T-helper 2 cell (primary cell): Measurements from ENCODE around the gene NCKAP1.
"Not testable (repeated sequence)": the region's sequence is repeated elsewhere in the genome, so short reads cannot be mapped to it uniquely, and the experiment has no call there.

Source experiments
- DNase-seq, 5 experiments: peaks; one replicate each; pipeline versions ENCODE4 v3.0.0 to v3.0.0-alpha.2; 2012 to 2022

NCKAP1 gene

GRCh38 chr2:183035954-183036669 is 2.1 kb downstream of the NCKAP1 start:
- DNase-seq, result peak in 2 of 5 experiments; percentile 34 to 52

- DNase-seq, result no peak
These were observed 2.8 kb downstream of the NCKAP1 start for GRCh38 chr2:183035298-183035953.

GRCh38 chr2:183034806-183035205 is 3.5 kb downstream of the NCKAP1 start:
- no peak for DNase-seq

DNA sequence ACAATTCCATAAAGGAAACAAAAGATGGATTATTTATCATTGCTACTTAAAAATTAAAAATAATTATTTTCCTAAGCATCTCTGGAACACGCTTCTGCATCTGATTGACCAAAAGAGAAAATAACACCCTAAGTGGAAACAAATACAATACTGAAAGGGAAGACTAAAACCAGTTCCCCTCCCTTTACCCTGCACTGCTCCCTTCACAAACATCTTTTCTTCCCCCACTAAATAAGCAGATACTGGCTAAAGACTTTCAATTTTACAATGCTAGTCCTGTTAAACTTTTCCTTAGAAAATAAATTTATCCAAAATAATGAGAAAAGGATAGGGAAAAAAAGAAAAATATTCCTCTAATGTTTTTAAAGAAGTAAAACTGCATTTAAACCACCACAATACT is 4.3 kb downstream of the NCKAP1 start:
- no peak for DNase-seq

DNA sequence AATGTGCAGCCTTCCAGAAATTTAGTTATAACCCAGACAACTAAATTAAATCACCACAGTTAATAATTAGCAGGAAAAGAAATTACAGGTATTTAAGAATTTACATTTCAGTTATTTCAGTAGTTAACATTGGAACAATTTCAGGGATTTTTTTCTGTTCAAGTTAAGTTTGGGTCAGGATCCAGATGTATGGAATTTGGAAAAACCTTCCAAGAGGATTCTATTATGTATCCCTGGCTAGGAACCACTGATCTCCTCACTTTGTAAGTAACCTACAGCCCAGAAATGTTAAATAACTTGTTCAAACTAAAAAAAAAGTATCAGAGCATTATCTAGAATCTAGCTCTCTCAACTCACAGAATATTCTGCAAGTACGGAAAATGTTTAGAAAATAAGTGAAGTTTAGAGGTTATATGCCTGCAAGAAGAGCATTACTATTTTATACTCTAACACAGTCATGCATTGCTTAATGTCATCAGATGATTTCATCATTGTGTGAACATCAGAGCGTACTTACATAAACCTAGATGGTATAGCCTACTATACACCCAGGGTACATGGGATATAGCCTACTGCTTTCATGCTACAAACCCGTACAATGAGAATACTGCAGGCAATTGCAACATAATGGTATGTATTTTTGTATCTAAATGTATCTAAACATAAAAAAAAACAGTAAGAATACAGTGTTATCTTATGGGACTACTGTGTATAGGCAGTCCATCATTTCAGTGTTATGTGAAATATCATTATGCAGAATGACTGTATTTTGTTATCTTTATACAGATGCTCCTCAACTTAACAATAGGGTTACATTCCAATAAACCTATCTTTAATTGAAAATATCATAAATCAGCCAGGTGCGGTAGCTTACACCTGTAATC is 6.1 kb downstream of the NCKAP1 start:
- DNase-seq, result no peak

DNA sequence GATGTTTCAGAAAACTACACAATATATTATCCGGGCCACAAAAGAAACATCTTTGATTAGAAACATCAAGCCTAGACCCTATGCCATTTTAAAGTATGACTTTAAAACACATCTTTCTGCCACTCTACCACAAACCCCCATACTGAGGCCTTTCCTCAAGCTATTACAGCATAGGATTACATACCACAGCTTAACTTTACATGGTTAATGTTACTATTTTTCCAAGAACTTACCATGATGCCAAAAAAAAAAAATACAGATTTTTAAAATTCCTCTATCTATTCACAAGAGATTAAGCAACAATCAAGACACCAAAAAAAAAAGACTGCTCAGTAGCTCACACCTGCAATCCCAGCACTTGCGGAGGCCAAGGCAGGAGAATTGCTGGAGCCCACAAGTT is 9.0 kb downstream of the NCKAP1 start:
- DNase-seq, result no peak

- no peak for DNase-seq
These were observed 10.1 kb downstream of the NCKAP1 start for GRCh38 chr2:183028108-183028507.

DNA sequence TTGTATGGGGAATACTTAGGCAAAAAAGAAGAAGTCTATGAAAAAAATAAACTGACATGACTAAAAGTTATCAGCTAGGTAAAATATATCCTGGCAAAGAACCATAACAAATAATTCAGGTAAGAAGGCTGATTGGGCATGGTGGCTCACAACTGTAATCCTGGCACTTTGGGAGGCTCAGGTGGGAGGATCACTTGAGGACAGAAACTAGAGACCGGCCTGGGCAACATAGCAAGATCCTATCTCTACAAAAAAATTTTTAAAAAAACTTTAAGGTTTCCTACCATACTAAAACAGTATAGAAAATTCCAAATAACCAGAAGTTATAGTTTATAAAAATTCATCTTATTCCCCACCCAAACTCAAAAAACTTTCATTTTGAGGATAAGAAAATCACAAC is 10.8 kb downstream of the NCKAP1 start:
- no peak for DNase-seq

DNA sequence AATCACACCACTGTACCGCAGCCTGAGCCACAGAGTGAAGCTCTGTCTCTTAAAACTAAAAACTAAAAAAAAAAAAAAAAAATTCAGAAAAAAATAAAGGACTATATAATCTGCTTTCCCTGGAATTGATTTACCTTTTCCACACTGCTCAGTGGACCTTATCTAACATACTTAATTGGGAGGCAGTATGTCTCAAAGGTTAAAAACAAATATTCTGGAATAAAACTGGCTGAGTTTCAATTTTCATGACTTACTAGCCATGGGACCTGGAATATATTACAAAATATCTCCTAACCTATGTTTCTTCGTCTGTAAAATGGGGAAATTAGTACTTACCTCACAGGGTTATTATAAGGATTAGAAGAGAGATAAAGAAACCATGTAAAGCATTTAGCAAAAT is 11.8 kb downstream of the NCKAP1 start:
- DNase-seq, result no peak

DNA sequence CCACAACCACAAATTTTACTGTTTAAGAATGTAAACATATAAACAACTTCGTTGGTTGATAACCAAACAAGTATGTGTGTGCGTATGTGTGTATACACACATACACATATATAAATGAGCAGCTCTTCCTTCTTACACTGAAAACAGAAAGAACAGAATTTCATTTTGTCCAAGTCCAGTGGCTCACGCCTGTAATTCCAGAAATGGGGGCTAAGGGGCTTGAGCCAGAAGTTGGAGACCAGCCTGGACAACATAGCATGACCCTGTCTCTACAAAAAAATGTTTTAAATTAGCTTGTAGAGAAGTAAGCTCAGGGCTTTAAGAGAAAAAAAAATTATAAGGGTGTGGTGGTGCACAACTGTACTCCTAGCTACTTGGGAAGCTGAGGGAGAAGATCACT is 12.3 kb downstream of the NCKAP1 start:
- DNase-seq, result no peak

DNA sequence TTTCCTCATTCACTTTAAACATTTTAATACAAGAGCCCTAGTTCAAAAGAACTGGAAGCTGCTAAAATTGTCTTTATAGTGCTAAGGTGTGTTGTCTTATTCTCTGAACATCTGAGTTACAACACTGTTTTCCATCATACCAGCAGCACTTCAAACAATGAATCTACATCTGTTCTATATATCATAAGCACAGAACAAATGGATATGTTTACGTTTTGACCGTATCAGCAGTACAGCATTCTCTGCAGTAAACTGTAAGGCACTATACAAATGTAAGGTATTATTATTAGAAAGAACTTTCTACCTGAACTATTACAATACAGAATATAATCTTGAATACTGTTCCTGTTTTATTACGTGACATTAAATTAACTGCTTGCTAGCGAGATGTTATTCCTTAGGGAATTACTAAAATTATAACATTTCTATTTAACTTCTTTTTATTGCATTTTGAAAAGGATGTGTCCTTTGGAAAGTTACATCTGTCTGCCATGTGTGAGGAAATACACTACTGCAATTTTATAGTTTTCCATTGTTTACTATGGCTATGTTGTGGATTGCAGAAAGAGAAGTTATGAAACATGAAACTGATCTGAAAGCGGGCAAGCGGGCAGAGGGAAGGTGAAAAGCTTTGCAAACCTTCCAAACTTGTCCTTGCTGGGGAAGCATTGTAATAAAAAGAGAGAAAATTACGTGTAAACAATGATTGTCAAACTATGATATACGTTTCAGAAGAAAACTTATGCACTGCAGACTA is 13.7 kb downstream of the NCKAP1 start:
- no peak for DNase-seq

DNA sequence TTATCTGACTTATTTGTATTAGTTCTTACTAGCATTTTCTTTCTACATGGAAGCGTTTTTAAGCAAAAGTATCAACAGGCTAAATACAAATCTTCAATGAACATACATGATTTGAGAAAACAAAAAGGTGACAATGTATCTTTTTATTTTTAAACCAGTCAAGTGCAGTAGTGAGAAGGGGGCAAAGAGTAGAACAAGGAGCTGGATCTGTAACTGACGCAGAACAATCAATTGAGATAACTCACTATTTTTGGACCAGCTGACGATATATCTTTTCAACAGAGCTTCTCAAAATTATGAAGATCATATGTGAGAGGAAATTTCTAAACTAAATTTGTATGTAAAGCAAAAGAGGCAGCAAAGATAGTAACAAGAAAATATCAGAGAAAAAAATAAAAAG is 15.5 kb downstream of the NCKAP1 start:
- no peak for DNase-seq

- no peak for DNase-seq
These were observed 16.6 kb downstream of the NCKAP1 start for GRCh38 chr2:183021613-183022012.

GRCh38 chr2:183019718-183020442 is 18.4 kb downstream of the NCKAP1 start:
- DNase-seq, result no peak

- DNase-seq, result not testable (repeated sequence)
These were observed 20.4 kb downstream of the NCKAP1 start for GRCh38 chr2:183017845-183018244.

DNA sequence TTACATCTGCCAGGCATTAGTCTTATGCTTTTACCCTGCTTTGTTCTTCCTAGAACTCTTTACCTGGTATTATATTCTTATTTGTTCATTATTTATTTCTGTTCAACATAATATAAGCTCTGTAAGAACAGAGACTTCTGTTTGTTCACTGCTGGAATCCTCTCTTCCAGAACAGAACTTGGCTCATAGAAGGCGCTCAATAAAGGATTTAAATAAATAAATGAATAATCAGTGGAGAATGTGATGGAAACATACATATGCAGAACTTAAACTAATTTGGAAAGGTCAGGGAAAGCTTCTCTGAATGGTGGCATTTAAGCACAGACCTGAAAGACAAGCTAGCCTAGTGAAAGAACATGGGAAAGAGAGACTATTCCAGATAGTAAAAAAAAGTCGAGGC is 24.3 kb downstream of the NCKAP1 start:
- DNase-seq, result no peak

- DNase-seq, result no peak
These were observed 26.5 kb downstream of the NCKAP1 start for GRCh38 chr2:183011743-183012142.

DNA sequence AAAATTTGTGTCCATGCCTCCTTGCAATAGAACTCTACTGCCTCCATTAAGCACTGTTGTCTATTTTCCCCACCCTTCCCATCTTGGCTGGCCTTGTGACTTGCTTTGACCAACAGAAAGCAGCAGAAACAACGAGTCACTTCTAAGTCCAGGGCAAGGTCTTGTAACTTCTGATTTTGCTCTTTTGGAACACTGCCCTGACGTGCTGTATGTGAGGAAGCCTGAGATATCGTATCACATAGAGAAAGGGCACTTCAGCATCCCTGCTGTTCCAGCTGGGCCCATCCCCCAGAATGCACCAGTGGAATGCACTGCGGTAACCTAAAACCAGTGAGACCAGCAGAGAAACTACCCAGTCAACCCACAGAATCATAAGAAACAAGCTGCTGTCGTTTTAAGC is 28.1 kb downstream of the NCKAP1 start:
- no peak for DNase-seq

- DNase-seq, result no peak
These were observed 28.9 kb downstream of the NCKAP1 start for GRCh38 chr2:183009249-183009899.

GRCh38 chr2:183001948-183002347 is 36.3 kb downstream of the NCKAP1 start:
- no peak for DNase-seq

- no peak for DNase-seq
These were observed 37.4 kb downstream of the NCKAP1 start for GRCh38 chr2:183000846-183001245.
